Hypothalamus (tissue), 51 donors: ENCODE results near the gene KAT6B.
A peak's percentile ranks its signal among the peaks of the same experiment; 100 is the strongest.

Experiments
- DNase-seq, 51 donors: peaks; one replicate each; lab custom pipeline; 2025; lab: John Stamatoyannopoulos, UW

Gene KAT6B

GRCh38 chr10:74822521-74823089 is 3.8 kb upstream of the KAT6B start:
- no peak for DNase-seq

- no peak for DNase-seq
Observed at GRCh38 chr10:74823791-74824183, 2.6 kb upstream of the KAT6B start.

DNA sequence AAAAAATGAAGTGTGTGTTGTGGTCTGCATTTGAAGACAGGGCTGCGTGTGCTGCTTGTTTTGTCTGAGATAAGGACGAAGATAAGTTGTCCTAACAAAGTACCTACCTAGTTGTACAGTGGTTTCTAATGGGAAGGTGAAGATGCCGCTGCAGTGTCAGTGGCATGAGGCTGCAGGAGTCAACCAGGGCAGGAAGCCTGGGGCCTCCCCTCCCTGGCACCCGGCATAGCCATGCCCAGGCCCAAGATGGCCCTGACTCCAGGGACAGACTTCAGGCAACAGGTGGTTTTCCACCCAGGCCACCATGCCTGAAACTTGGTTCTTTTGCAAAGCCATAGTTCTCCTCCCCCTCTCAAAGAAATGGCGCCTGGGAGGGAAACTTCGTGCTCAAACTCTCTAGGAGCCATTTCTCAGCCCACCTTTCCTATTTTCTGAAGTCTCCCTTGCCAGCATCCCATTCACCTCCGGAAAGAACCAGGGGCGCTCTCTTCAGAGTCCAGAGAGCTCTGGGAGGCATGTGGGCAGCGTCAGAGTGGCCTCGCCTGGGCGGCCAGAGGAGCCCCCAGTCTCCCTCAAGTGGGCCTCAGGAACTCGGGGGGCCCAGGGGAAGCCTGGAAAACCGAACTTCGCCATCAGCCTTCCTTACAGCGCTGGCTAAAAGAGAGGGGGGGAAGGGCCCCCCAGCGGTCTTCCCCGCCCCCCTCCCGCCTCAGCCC is 2.1 kb upstream of the KAT6B start:
- peak in 13 of 51 donors; percentile 18 to 60 (median 35) for DNase-seq

DNA sequence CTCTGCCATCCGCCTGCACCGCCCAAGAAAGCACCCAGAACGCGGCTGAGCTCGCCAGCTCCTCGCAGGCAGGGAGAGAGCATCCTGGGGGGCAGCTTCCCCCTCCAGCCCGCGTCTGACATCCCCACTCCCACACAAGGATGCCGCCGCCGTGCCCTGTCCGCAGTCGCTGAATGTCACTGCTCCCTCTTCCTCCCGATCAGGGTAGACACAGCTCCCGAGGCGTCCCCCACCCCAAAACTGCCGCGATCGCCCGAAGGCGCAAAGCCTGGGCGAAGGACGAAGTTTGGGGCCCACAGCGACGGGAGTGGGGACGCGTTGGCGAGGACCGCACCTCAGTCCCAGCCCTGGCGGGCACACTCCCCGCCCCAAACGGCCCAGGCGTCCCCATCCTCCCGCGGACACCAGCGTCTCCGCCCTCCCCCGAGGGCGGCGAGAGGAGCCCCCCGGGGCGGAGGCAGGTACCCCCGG is 1.5 kb upstream of the KAT6B start:
- DNase-seq = peak in 43 of 51 donors; percentile 19 to 77 (median 54)

- DNase-seq = peak in 47 of 51 donors; percentile 33 to 84 (median 70)
Observed at GRCh38 chr10:74825371-74826141, 844 bp upstream of the KAT6B start.

DNA sequence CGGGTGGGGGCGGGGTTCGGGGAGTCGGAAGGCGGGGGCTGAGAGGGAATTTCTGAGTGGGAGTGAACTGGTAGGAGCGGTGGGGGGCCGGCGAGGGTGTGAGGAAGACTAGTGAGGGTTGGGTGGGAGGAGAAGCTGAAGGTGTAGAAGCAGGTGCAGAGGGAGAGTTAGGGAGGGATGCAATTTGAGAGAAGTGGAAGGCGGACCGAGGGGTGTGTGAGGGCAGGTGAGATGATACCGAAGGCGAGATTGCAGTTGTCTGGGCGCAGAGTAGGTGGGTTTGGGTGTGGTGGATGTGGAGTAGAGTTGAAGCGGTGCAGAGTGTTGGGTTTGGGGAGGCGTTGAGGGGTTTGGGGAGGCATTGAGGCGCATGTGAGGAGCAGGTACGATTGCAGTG is 643 bp downstream of the KAT6B start:
- DNase-seq = peak in 1 of 51 donors; percentile 47

DNA sequence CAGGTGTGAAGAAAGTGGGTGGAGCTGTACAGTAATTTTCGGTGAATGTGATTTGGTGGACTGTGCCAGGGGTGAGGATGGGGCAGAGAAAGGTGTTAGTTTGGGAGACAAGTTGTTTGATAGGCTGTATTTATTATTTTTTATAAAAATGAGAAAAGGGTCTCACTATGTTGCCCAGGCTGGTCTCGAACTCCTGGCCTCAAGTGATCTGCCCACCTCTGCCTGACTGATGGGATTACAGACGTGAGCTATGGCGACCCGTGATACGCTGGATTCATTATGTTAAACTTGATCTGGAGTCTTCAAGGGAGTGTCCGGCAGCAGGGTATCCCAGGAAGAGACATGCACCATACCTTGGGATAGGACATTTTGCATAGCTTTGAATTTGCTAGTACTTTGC is 1.3 kb downstream of the KAT6B start:
- DNase-seq = no peak

- DNase-seq = no peak
Observed at GRCh38 chr10:74828946-74829345, 2.5 kb downstream of the KAT6B start.

DNA sequence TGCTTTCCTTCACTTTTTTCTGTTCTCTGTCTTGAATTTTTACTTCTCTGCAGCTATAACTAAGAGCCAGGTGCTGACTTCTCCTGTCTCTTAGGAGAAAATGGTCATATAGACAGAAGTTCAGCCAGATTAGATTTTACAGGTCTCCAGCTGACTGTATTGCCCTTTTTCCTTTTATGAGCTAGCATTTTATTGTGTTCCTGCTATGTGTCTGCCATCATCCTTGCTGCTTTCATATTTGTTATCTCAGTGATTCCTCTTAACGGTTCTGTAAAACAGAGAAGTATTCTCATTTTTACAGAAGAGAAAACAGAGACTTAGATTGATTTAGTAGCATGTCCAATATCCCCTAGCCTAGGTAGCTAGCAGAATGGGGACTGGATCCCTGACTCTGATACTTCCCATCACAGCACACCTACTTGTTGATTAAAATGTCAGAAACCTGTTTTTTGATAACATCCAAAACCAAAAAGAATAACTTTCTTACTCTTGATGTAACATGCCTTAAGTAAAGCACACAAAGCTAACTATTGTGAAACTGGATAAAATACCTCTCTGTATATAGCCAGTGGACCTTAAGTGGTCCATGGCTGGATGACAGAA is 5.2 kb downstream of the KAT6B start:
- DNase-seq = no peak

GRCh38 chr10:74835963-74836362 is 9.6 kb downstream of the KAT6B start:
- DNase-seq = no peak

GRCh38 chr10:74836877-74837276 is 10.5 kb downstream of the KAT6B start:
- no peak for DNase-seq

DNA sequence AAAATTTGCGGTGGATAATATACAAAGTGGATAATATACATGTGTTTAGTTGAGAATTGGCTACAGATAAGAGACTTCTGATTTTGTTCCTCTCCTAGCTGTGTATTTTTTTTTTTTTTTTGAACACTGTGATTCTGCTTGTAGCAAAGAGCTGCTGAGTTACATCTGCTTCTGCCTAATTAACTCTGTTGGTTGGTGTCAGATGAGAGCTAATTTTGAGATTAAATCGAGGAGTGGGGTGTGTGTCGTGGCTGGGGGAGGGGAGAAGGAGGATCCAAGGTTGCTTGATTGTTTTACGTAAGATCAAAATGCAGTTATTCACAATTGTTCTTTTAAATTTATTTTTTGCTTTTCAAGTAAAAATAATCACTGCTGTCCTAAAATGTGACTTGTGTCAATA is 11.3 kb downstream of the KAT6B start:
- no peak for DNase-seq

DNA sequence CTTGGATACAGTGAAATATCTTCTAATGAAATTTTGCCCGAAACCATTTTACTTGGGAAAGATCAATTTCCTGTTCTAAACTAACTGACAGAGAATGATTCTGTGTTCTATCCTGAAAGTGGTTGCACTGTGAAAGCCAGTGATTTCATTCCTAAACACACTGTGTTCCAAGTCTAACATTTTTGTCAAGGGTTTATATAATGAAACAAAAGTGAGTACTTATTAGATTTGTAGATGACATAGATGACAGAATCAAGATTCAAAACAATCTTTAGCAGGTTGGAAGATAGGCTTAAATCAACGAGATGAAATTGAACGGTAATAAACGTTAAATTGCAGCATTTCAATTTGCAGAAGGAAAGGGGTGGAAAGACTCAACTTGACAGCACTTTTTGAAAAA is 13.3 kb downstream of the KAT6B start:
- no peak for DNase-seq

DNA sequence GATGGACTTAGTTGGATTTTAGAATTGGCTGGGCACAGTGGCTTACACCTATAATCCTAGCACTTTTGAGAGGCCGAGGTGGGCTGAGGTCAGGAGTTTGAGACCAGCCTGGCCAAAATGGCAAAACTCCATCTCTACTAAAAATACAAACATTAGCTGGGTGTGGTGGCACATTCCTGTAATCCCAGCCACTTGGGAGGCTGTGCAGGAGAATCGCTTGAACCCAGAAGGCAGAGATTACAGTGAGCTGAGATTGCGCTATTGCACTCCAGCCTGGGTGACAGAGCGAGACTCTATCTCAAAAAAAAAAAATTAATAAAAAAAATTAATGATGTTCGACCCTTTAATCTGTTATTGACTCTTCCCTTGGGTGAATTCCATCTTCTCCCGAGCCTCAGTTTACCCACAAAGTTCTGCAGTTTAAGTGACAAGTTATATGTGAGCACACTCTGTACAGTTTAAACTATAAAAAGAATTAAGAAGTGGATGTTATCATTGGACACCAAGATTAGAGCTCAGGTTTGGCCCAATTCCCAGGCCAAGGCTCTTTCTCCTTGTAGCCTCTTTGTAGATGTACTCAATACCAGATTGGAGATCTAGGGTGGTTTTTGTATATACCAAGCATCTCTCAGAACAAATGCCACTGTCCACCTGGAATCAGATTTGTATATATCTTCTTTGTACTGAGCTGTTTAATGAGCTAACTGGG is 15.0 kb downstream of the KAT6B start:
- no peak for DNase-seq

- no peak for DNase-seq
Observed at GRCh38 chr10:74842301-74842954, 16.0 kb downstream of the KAT6B start.

GRCh38 chr10:74846958-74847357 is 20.6 kb downstream of the KAT6B start:
- no peak for DNase-seq

- DNase-seq = no peak
Observed at GRCh38 chr10:74851831-74852230, 25.4 kb downstream of the KAT6B start.

- no peak for DNase-seq
Observed at GRCh38 chr10:74852381-74852780, 26.0 kb downstream of the KAT6B start.

DNA sequence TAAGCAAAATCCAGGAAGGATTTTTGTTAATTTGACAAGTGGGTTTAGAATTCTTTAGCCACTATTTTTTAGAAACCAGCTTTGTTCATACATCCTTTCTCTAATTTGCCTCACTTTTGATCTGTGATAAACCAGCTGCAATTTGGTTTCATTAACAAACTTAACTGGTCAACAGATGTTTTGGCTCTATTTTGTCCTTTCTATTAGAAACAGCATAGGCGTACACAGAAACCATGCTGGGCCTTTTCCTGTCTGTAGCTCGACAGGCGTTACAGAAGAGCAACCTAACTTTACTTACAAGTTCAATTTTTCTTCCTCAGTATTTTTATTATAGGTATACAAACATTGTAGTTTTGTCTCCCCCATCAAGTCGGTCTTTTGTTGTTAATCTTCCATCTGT is 28.2 kb downstream of the KAT6B start:
- DNase-seq = no peak

DNA sequence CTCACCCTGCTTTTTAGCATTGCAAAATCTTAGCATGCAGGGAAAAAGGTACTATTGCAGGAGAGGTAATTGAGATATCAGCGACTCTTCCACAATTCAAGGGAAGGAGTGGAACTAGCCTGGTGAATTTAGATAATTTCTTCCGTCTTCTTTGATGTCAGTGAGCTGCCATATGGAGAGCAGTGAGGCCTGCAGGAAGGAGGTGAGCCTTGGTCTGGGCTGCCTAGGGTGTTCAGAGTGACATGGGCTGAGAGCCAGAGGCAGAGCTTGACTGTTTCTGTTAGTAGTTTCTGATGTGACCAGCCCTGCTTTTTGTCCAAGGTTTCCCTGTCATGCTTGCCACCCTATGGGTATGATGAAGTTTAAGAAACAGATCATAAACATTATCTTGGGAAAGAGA is 28.6 kb downstream of the KAT6B start:
- no peak for DNase-seq
